Measurements from ENCODE around the gene MPRIP.
"Not testable (repeated sequence)": the region's sequence is repeated elsewhere in the genome, so short reads cannot be mapped to it uniquely, and the experiment has no call there.

The MPRIP gene

DNA sequence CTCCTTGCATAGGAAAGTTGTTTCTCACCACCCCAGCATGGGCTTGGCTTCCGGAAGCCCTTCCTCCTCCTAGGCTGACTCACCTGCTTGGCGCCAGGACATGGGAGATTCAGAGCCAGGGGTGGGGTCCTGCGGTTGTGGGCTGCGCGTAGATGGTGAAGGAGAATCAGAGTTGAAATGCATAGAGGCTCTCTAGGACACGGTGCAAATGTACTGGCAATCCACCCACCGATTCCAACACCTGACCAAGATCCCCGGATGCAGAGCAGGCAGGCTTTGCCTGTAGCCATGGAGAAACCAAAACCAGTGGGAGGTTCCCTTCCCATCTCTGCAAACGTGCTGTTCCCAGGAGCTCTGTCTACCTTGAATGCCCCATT lies 27.5 kb upstream of the MPRIP start:
- DNase-seq = not testable (repeated sequence)

DNA sequence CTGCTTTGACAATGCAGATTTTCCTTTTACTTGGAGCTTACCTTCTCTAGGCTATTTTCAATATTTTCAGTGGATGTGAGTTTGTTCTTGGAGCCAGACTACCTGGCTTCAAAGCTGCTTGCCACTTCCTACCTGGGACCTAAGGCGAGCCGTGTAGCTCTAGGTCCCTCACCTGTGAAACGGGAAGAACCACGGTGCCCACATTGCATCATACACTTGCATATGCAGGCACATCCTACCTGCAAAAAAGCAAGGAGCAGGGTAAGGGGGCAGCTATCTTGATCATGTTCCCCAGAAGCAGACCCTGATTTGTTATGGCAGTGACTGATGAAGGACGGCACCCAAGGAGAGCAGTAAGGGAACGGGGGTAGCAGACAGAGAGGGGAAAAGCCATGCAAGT lies 27.0 kb upstream of the MPRIP start:
- DNase-seq = no peak

DNA sequence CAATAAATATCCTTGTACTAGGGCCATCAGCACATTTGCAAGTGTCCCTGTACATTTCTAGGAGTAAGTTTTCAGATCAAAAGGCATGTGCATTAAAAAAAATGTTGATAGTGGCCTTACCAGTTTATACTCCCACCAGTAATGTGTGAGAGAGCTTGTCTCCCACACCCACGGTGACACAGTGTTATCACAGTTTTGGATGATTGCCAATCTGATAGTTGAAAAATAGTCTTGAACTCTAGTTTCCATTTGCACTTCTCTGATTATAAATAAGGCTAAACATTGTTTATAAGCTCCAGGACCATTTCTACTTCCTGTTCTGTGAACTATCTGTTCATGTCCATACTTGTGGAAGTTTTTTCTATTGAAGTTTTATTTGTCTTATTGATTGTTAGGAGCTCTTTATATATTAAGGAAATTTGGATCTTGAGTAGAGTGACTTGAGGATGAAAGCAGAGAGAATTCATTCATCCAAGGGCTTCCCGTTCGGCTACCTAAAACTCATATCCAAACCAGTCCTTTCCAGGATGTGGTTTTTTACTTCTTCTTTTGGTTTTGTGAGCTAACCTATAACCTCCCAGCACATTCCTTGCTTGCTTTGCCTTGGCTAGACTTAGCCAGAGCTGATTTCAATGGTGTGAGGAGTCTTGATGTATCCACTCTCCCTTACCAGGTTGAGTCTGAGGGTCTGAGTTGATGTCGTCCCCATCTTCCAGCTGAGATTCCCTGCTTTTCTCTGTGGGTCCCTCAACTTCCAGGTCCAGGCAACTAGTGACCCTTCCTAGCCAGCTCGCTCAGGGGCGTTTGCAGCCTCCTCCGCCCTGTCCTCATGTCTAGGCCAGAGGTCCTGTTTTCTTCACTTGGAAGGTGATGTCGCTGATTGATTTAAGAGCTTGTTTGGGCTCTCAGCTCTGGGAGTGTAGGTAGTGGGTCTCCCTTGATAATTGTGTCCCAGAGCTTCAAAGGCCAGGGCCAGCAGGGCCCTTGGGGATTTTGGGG lies 25.8 kb upstream of the MPRIP start:
- DNase-seq = not testable (repeated sequence)

DNA sequence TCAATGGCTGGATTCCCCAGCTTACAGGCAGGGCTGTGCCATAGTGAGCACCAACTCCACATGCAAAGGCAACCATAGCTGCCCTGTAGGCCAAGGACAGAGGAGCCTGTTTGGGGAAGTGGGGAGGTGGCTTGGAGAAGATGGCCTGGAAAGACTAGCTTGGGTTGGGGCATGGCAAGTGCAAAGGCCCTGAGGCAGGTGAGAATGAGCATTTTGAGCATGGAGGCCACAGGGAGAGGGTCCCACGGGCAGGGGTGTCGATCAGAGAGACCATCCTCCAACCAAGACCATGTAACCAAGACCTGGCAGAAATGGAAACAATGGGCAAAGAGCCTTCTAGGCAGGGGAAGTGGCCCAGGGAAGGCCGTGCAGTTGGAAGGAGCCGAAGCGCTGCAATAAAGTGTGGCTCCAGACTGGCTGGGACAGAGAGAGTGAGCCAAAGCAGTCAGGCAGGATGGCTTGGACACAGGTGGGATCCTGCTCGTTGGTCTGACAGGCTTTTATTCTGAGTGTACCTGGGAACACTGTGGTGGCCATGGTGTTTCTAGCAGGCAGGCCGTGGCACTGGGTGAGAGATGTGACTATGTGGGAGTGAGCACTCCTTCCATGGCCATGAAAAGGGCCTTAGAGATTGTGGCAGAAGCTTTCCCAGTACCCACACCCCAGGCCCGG lies 24.8 kb upstream of the MPRIP start:
- no peak for DNase-seq

DNA sequence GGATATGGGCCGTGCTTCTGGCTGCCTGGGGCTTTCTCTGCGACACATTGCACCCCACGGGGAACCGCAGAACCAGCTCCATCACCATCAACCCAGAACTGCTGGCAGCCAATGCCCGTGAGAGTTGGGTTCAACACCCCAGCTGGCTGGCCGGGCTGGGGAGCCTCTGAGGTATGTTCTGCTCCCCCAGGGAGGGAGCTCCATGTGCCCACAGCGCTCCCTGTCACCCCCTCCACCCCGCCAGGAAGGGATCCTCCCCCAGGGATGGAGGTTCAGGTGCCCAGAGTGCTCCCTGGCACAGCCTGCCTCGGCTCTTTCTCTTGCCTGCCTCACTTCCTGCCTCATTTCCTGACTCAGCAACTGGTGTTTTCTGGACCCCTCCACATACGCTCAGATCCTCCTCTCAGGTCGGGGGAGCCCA lies 24.2 kb upstream of the MPRIP start:
- no peak for DNase-seq

DNA sequence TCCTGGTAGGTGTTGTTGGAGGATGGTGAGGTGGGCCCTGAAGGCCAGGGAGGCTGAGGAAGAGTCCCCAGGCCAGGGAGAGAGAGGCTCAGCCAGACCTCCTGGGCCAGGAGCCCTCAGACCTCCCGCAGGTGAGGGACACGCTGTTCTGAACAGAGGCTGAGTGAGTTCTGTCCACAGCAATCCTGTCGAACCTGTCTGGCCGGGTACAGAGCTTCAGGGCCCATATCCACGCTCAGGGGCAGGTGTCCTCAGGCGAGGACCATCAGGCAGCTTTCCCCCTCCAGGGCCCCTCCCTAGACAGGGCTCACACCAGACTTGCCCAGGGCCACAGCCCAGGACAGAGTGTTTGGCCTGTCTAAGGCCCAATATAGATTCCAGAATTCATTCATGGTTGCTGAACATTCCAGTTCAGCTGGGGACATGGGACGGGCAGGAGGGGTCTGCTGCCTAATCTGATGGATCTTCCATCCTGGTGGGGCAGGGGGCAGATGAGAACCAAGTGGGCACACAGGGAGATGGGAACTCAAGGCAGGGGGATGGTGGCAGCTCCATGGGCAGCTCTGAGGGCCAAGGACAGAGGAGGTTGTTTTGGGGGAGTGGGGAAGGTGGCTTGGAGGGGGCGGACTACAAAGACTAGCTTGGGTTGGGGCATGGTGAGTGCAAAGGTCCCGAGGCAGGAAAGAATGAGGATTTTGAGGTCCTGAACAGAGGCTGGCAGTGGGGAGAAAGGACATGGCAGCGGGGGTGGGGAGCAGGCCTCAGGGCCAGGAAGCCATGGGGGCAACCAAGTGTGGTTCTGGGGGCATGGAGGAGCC lies 23.4 kb upstream of the MPRIP start:
- DNase-seq = no peak

DNA sequence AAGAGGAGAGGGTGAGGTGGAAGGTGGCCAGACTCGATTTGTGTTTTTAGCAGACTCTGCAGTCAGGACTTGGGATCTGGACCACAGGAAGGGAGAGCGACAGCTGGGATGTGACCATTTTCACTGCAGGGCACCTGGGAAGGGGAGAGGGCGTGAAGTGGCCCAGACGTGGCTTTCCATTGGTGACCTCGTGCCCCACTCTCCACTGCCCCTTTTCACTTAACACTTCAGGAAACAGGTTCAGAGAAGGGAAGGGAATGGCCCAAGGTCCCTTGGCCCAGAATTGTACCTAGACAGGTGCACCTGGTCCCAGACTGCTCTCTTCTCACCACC lies 22.9 kb upstream of the MPRIP start:
- DNase-seq = no peak

DNA sequence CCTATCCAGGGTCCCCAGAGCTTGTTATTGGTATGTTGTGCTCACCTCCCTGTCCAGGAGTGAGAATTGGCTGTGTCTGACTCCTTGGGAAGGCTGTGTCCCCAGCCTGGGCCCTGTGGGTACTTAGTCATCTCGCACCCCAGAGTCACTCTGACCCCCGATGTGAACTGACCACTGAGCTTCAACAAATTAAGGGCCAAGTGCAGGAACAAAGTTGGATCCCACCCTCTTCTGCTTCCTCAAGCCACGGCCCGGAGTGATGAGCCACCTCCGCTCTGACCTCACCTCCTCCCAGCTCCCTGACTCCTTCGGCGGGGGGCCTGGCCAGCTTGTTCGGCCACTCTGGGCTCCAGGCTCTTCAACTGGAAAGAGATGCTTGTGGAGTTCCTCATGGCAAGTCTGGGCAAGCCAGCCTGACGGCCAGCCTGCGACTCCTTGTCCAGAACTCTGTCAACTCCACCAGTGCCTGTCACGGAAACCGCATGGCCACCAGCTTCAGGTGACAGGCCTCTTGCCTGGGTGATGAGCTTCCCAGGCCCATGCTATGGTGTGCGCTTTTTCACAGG lies 22.3 kb upstream of the MPRIP start:
- DNase-seq = no peak

DNA sequence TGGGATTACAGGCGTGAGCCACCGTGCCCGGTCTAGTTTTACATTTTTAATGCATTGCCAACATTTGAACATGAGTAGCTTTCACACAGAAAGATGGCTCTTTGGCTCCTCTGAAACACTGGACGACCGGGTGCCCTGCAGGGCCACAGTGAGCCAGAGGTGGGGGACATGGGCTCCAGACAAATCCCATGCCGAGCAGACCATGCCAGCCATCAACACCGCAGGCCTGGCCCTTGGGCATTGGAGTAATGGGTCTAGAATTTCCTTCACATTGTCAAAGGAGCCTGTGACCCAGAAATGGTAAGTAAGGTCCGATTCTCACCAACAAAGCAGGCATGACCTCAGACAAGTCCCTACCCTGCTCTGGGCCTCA lies 21.4 kb upstream of the MPRIP start:
- no peak for DNase-seq

DNA sequence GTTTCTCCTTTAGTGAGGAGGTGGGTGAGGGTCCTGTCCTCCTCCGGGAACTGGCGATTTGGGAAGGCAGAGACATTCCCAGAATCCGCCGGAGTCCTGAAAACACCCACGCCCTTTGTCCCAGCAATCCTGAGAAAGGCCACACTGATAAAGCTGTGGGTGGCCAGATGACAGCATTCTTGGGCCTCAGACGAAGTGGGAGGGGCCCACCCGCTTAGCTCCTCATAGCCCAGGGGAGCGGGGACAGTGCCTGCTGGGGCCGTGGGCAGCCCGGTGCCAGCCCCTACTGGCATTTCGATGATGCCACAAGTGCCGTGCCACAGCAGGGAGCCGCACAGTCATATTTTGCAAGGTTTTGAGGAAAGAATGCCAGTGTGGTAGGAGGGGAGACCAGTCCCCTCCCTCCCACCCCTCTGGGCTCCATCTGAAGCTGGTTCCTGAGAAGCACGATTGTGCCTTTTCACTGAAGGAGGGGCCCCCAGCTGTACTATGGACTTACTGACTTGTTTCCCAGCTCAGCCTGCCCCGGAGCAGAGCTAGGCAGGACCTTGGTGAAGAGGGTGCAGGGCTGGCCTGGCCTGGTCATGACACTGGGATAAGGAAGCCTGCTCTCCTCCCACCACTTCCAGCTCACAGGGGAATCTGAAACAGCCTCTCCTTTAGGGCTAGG lies 20.9 kb upstream of the MPRIP start:
- DNase-seq = no peak

DNA sequence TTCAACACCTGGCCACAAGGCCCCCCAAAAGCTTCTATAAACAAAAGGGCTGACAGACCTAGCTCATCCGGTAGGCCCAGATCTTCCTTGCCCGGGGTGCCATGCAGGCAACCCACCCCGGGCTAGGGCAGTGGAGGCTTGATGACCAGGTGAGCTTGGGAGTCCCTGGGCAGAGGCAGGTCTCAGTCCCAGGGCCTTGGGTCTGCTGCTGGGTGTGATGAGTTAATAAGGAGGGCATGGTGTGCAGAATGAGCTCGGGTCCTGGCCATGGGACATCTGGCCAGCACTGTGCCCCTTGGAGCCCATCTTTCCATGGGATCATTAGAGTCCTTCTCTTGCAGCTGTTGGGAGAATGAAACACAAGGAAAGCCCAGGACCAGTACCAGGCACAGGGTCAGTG lies 20.2 kb upstream of the MPRIP start:
- no peak for DNase-seq

DNA sequence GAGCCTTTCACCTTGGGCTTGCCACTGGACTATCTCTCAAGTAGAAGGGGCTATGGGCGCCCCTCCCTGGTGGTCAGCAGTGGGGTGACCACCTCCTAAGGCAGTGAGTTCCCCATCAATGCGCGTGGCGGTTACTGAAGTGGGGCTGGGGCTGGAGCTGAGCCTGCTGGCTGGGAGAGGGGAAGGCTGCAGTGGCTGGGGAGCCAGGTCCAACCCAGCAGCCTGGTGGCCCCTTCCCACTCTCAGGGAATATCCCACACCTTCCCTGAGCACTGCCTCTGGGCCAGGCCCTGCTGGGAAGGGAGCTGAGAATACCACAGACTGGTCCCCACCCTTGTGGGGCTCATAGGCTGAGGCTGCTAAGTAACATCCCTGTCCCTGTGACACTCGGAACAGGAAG lies 19.8 kb upstream of the MPRIP start:
- DNase-seq = no peak

DNA sequence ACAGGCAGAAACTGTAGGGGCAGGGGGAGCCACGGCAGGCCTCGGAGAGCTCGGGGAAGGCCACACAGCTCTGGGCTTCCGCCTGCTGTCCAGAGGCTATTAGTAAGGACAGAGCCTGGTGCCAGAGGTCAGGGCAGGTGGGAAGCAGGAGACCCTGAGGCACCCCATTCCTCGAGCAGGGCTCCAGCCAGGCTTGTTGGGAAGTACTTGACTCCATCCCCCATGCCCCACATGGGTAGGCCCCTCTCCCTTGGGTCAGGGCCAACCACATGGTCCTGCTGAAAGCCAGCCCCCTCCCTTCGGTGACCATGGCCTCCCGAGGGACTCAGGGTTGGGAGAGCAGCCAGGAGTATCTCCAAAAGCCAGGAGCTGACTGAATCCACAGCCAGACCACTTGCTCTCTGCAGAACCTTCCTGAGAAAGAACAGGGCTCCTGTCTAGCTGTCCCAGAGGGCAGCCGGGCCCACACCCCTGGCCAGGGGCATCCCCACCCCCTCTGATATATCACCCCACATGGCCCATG lies 17.4 kb upstream of the MPRIP start:
- DNase-seq = no peak

DNA sequence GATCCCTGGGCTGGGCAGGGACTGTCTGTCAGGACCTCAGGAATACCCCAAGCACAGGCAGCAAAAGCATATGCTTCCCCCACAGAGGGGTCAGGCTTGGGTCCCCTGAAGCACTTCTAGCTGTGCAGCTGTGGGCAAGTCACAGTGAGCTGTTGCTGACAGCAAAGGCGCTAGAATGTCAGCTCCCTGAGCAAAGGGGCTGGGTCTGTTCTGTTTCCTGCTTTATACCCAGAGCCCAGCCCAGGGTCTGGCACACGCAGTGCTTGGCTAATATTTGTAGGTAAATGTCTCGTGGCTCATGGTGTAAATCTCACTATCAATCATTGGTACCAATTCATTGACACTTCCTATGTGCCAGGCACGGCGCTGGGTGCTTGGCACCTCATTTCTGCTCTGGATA lies 16.6 kb upstream of the MPRIP start:
- no peak for DNase-seq

DNA sequence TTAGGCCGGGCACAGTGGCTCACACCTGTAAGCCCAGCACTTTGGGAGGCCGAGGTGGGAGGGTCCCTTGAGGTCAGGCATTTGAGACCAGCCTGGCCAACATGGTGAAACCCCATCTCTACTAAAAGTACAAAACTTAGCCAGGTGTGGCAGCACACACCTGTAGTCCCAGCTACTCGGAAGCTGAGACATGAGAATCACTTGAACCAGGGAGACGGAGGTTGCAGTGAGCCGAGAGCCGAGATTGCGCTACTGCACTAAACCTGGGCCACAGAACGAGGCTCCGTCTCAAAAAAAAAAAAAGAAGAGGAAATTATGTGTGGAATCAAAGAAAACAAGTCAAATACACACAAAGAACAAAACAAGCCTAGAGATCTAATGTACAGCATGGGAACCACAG lies 16.1 kb upstream of the MPRIP start:
- no peak for DNase-seq

DNA sequence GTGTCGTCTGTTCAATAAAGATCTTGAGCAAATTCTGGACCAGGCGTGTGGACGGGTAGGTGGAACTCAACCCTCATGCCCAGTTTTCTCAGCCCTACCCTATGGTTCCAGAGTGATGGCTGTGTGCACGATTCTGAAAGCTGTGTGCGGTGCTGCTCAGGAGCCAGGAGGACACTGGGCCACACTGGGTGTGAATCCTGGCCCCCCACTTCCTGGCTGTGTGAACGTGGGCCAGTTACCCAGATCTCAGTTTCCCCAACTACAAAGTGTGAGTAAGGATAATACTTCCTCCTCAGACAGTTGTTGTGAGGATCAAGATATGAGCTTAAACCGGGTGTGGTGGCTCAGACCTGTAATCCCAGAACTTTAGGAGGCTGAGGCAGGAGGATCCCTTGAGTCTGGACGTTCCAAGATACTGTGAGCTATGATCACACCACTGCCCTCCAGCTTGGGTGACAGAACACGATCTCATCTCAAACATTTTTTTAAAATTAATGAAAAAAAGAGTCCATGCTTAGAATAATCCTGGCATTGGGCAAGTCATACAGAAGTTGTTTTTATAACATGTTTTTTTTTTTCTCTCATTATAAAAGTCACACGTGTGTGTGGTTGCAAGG lies 14.7 kb upstream of the MPRIP start:
- no peak for DNase-seq

DNA sequence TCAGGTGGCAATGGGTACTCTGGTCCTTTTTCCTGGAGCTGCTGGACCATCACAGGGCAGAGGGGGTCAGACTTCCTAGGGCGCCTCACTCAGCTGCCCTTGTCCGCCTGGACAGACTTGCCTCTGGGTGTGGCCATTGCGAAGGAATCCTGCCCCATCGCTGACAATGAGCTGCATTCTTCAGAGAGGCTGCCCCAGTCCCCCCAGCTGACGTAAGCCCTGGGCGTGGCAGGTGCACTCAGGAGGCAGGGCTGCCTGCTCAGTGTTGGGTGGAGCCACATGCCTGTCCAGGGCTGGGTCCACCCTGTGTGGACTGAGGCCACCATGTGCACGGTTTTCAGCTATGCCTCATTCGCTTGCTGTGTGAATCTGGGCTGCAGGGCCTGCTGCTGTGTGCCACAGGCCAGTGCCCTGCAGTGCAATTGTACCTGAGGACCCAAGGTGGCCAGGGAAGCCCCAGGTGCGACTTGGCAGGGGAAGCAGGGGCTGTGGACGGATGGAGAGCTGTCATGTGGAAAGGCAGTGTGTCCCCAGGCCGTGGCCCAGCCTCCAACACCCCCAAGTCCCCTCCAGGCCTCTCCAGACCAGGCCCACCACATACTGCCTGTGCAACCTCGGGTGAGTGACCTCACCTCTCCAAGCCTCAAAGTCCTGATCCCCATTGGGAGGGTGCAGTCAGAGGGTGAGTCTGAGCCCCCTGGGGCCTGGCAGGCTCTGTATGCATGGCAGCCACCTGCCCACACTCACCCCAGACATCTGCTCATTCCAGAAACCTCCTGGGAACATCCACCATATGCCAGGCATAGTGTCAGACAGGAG lies 14.0 kb upstream of the MPRIP start:
- DNase-seq = no peak

DNA sequence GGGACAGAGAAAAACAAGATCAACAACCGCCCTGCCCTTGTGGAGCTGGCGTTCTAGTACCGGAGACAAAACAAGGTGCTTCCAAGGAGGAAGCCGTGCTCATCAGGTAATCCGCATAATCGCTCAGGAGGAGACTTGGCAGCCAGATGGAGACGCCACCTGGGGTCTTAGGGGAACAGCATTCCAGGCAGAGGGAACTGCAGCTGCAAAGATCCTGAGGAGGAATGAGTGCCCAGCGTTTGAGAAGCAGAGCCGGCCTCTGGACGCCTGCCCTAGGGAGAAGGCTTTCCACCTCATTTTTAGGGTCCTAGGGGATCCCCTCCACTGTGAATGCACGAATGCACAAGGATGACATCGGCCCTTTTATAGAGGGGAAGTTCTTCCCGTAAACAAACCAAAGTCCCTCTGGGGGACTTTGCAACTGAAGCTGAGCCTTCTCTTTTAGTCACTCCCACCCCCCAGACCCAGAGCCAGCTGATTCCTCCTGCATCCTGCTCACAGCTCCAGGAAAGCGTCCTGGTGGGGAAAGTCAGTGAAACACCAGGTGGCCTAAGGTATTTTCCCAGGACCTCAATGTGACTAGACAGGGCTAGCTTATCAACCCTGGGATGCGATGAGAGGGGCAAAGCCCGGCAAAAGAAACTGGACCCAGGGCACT lies 13.2 kb upstream of the MPRIP start:
- DNase-seq = no peak

DNA sequence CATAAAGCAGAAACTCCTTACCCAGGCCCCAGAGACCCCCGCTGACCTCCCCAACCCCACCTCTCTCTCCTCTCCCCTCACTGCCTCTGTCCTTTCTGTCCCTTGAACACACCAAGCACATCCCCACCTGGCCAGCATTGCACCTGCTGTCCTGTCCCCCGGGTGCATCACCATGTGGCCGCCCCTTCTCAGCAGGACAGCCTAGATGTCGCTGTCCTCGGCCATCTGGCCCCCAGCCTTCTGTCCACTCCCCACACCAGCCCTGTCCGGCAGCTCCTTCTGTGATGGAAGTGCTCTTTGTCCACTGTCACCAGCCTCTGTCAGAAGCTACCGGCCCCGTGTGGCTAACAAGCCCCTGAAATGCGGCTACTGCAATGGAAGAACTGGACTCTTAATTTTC lies 12.3 kb upstream of the MPRIP start:
- DNase-seq = no peak

DNA sequence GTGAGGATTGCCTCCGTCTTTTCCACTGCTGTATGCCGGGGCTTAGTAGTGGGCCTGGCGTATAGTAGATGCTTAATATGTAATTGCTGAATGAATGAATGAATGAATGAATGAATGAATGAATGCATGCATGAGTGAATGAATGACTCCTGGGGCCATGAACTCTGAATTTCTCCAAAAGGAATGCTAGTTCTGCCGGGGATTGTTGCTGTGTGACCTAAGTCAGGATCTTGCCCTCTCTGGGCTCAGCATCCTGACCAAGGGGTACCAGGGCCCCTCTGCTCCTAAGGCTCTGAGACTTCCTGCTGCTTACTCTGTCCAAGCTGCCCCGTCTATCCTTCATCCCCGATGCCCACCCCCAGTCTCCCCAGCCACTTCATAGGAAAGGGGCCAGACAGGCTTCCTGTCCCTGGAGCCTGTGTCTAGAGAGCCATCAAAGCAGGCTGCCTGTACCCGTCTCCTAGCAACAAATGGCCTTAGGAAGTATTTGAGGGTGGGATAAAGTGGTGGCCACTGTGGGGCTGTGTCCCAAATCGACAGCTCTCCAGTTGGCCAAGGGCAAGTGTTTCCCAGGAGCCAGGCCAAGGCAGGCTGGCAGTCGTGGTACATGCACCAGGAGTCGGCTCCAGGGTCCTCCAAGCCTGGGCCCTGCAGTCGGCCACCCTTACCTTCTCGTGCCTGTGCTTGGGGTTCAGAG lies 11.6 kb upstream of the MPRIP start:
- no peak for DNase-seq

Data from activated T-cell treated with anti-CD3 and anti-CD28 coated beads, Interleukin-2, amount 50 U/mL, for 48 hours (primary cell).